Skin epidermis (tissue), 12 donors: ENCODE measurements around the gene GNL3.
"Not testable (repeated sequence)": the region's sequence is repeated elsewhere in the genome, so short reads cannot be mapped to it uniquely, and the experiment has no call there.

Experiments used
- H3K27ac ChIP-seq, 21 experiments: fragments of 200-600 bp; sonication (generic) in 11 of 21; one replicate each; pipeline ENCODE4 v1.5.0; 2020; ENCODE audit warnings: mild to moderate bottlenecking in 3 of 21, inconsistent platforms in 2 of 21, moderate library complexity in 2 of 21
- H3K4me3 ChIP-seq, 7 experiments: fragments of 200-600 bp; sonication (generic) in 2 of 7; one replicate each; pipeline ENCODE4 v1.5.0; 2020; ENCODE audit warnings: inconsistent platforms in 2 of 7, mild to moderate bottlenecking in 2 of 7, moderate library complexity in 1 of 7

The GNL3 gene

GRCh38 chr3:52685709-52686691 is at the start of gene GNL3, which contains the start of gene PBRM1:
GNL3 (plus strand) TSS chr3:52686032; CDS start chr3:52686093, 61 bp downstream.
PBRM1 (minus strand) TSS chr3:52685913.
- Histone ChIP-seq H3K27ac (peak within 1 kb of the TSS; percentile 87 to 100 (median 97)), H3K4me3 (peak within 1 kb of the TSS; percentile 54 to 95 (median 66))

GRCh38 chr3:52636673-52637072 is 49.2 kb upstream of the GNL3 start:
- Histone ChIP-seq H3K27ac (peak overlapping the region in 2 of 21 experiments; percentile 26 to 43), H3K4me3 (no peak overlapping the region)

GRCh38 chr3:52645549-52645948 is 40.3 kb upstream of the GNL3 start:
- H3K4me3 ChIP-seq, result no peak overlapping the region
- no peak overlapping the region for H3K27ac ChIP-seq

GRCh38 chr3:52649461-52650210 is 36.2 kb upstream of the GNL3 start:
- H3K27ac ChIP-seq, result peak overlapping the region in 8 of 21 experiments; percentile 6 to 56 (median 19)
- no peak overlapping the region for H3K4me3 ChIP-seq

- Histone ChIP-seq H3K4me3 (no peak overlapping the region), H3K27ac (peak overlapping the region in 1 of 21 experiments; percentile 30)
These were observed 35.4 kb upstream of the GNL3 start for GRCh38 chr3:52650439-52650838.

GRCh38 chr3:52651592-52651991 is 34.2 kb upstream of the GNL3 start:
- Histone ChIP-seq H3K27ac (no peak overlapping the region), H3K4me3 (no peak overlapping the region)

GRCh38 chr3:52655895-52656294 is 29.9 kb upstream of the GNL3 start:
- Histone ChIP-seq H3K27ac (no peak overlapping the region), H3K4me3 (no peak overlapping the region)

GRCh38 chr3:52660046-52660445 is 25.8 kb upstream of the GNL3 start:
- Histone ChIP-seq H3K27ac (no peak overlapping the region), H3K4me3 (no peak overlapping the region)

- Histone ChIP-seq H3K27ac (no peak overlapping the region), H3K4me3 (no peak overlapping the region)
These were observed 22.7 kb upstream of the GNL3 start for GRCh38 chr3:52663098-52663497.

- Histone ChIP-seq H3K27ac (peak overlapping the region in 16 of 21 experiments; percentile 21 to 87 (median 45)), H3K4me3 (no peak overlapping the region)
These were observed 15.0 kb upstream of the GNL3 start for GRCh38 chr3:52670621-52671521.

- no peak overlapping the region for H3K4me3 ChIP-seq
- H3K27ac ChIP-seq, result peak overlapping the region in 11 of 21 experiments; percentile 13 to 87 (median 47)
These were observed 14.2 kb upstream of the GNL3 start for GRCh38 chr3:52671676-52672075.

- H3K27ac ChIP-seq, H3K4me3 ChIP-seq: not testable (repeated sequence)
These were observed 9.6 kb upstream of the GNL3 start for GRCh38 chr3:52676201-52676600.

- peak overlapping the region in 4 of 21 experiments; percentile 18 to 76 (median 34) for H3K27ac ChIP-seq
- no peak overlapping the region for H3K4me3 ChIP-seq
These were observed 7.3 kb upstream of the GNL3 start for GRCh38 chr3:52678265-52679198.

GRCh38 chr3:52679199-52679538 is 6.7 kb upstream of the GNL3 start:
- Histone ChIP-seq H3K27ac (peak overlapping the region in 6 of 21 experiments; percentile 13 to 76 (median 41)), H3K4me3 (no peak overlapping the region)

GRCh38 chr3:52679811-52680210 is 6.0 kb upstream of the GNL3 start:
- H3K27ac ChIP-seq, result peak overlapping the region in 9 of 21 experiments; percentile 13 to 76 (median 48)
- H3K4me3 ChIP-seq, result no peak overlapping the region

- H3K27ac ChIP-seq, result peak overlapping the region in 18 of 21 experiments; percentile 12 to 76 (median 58)
- no peak overlapping the region for H3K4me3 ChIP-seq
These were observed 4.2 kb upstream of the GNL3 start for GRCh38 chr3:52681596-52681995.

- Histone ChIP-seq H3K27ac (peak overlapping the region in 16 of 21 experiments; percentile 29 to 76 (median 62)), H3K4me3 (no peak overlapping the region)
These were observed 3.8 kb upstream of the GNL3 start for GRCh38 chr3:52682016-52682415.

- peak overlapping the region in 2 of 21 experiments; percentile 14 to 21 for H3K27ac ChIP-seq
- no peak overlapping the region for H3K4me3 ChIP-seq
These were observed 2.2 kb upstream of the GNL3 start for GRCh38 chr3:52683611-52684010.
